HG03025 (cell line): ENCODE results near the gene ALDOC.

Source experiments
- ATAC-seq: cut with Tn5 transposase; IDR thresholded peaks from one replicate; pipeline ENCODE4 v1.9.1; 2021; ENCODE audit warnings: mild to moderate bottlenecking, moderate library complexity; ENCODE audit not compliant: unreplicated experiment, low FRiP score

ALDOC gene

DNA sequence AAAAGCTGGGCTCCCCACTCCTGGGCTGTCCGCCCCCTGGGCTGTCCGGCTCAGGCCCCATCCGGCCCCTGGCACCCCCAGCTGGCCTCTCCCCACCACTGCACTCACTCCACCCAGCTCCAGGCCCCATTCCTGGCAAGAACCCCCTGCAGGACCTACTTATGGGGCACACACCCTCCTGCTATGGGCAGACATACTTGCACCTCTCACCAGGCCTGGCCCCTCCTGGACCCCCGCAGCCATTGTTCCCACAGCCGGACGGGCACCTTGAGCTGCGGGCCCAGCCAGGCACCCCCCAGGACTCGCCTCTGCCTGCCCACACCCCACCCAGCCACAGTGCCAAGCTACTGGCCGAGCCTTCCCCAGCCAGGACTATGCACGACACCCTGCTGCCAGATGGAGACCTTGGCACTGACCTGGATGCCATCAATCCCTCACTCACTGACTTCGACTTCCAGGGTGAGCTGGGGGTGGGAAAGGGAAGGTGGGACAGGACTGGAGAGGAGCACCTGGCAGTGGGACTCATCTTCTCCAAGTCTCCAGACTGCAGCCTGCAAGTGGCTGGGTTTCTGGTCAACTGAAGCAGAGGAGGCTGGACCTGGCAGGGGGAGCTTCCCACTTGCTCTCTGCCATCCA lies 41.8 kb downstream of the ALDOC start:
- ATAC-seq: no peak

DNA sequence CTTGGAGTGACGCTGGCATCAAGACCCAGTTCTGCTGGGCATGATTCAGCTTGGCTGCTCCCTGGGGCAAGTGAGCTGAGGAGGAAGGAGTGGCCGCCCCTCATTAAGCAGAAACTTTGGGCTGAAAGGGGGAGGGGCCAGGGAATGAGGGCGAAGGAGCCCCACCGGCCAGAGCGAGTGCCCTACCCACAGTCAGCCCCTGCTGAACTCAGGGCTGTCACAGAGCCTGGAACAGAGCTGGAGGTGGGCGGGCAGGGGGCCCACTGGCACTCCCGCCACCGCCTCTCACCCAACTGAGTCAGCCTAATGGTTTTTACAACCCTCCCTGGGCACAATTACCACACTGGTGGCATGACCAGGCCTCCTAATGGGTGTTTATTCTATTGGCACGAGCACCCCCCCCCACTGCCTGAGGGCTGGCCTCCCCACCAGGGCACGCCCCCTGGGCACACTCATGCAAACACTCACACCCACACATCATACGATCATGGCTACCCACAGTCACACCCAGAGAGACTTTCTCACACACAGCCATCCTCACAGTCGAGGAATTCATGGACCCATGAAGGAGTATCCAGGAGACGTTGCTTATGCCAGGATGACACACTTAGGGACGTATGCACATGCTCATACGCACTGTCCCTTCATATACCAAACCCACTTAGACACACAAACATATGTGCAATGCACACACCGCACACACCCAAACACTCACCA lies 43.4 kb downstream of the ALDOC start:
- no peak for ATAC-seq

DNA sequence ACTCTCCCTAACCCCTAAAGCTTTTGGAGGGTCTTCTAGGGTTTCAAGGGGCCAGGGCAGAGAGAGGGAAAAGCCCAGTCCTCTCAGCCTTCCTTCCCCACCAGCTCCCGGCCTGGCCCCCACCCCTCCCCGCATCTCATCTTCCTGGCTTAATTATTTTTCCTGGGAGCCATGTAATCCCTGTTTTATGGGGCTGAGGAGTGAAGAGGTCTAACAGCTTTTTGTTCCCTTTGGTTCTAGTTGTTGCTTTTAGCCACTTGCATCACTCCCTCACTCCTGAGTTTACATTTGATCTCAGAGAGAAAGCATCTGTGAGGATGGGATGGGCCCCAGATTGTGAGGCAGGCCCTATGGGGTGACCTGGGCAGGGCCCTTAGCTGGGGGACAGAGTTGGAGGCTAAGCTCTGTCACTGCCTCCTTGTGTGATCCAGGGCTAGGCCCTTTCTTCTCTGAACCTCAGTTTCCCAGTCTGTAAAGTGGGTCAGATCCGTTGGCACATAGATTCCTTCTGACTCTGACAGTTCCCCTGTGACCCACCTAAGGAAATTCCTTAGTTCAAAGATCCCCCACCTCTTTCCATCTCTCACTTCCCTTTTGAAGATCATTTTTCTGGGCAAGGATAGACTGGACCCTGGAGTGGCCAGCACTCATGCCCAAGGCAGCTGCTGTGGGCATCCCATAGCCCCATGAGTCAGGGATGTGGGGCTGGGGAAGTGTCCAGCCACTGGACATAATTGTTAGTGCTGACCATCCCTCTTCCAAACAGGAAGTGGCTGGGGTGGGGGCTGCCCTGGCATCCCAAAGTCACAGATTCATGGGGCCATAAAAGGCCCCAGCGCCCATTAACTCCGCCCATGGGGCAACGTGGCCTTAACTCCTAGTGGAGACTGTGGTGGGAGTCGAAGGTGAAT lies 44.4 kb downstream of the ALDOC start:
- no peak for ATAC-seq

DNA sequence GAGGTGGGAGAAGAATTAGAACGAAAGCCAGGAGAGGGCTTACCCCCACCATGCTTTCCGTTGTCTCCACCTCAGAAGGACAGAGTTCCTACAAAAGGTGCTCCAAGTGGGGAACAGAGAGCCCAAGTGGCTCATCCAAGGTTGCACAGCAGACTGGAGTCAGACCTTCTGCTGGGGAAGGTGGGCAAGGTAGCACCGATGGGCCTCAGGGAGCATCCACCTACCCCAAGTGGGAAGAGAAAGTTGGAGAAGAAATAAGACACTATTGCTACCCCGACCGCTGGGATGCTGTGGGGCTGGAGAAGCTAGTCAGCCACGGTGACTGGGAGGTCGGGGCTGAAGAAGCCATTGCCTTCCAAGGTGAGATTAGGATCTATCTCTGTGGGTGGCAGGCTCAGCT lies 45.8 kb downstream of the ALDOC start:
- ATAC-seq: no peak

DNA sequence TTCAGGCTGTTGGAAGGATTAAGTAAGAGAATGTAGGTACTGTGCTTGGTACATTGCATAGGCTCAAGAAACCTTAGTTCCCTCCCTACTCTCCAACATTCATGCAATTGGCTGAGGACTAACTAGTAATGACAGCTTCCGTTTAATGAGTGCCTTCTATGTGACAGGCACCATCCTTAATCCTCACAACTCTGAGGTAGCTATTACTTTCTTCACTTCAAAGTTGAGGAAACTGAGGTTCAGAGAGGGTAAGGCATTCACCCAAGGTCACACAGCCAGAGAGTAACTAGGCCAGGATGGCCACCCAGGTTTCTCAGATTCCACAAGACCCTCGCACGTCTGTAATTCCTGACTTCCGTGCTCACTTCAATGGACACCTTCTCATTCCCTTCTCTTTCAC lies 46.4 kb downstream of the ALDOC start:
- ATAC-seq: no peak

DNA sequence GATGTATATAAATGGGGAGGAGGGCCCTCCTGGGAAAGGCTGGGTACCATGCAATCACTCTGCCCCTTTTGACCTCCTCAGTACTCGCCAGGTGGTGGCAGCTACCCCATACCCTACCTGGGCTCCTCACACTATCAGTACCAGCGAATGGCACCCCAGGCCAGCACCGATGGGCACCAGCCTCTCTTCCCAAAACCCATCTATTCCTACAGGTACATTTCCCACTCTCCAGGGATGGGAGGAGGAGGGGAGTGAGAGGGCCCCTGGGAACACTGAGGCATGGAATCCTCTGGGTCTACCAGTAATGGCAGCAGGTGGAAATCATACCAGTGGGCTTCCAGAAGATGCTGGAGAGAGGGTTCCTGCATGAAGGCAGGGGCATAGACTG lies 47.7 kb downstream of the ALDOC start:
- ATAC-seq: no peak

DNA sequence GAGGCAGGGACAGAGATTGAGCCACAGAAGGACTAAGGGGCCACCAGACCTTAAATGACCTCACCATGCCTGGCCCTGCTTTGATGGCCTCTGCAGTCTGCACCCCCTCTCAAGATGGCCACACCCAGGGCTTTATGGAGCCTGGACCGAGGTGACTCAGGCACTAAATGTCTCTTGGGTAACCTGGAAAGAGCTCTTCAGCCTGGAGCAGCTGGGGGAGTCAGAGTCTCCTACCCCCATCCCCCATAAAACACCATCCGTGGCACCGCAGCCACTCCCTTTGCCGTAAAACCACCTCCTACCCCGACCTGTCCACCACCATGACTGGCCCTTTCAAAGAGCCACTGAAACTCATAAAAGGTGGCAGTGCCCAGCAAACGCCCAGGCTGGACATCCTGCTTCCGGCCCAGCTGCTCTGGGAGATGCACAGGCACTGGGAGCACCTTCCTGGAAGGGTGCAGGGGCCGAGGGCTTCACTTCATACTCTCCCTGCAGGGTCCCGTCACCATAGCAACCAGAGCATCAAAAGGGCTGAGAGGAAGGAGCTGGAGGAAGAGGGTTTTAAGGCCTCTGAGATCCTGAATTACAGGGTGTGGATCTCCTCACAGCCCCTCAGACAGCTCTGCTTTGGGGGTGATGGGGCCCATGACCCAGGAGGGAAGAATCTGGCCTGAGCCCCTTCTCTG lies 48.2 kb downstream of the ALDOC start:
- no peak for ATAC-seq

DNA sequence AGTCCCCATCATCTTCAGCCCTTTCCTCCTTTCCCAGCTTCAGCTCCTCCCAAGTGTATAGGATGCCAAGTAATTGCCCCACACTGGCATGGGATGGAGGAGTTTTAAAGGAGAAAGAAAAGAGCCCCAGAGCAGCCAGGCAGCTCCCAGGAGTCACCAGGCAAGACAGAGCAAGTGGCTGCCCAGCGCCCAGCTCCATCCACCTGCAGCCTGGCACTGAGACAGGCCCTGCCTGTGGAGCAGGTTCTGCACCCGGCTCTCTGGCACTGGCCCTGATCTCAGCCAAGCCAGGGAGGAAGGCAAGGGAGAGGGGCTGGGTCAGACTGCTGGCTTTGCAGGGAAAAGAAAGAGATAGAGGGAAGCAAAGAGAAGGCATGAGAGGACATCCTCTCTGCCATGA lies 48.8 kb downstream of the ALDOC start:
- ATAC-seq: no peak

DNA sequence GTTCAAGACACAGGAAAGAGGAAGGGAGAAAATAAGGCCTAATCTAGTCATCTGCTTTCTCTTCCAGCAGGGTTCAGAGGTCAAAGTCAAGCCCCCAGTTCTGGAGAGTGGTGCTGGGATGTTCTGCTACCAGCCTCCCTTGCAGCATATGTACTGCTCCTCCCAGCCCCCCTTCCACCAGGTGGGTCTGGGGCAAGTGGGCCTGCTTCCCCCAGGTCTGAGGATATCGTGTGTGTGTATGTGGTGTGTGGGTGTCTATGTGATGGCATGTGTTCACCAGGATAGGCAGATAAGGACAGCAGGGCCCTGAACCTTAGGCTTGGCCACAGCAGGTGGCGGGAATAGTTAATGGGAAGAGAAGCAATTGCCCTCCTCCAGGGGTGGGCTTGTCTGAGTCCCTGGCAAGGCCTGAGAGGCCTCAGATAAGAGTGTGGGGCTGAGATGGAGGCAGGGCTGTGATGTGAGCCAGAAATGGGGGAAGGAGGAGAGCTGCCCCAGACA lies 49.5 kb downstream of the ALDOC start:
- ATAC-seq: no peak

DNA sequence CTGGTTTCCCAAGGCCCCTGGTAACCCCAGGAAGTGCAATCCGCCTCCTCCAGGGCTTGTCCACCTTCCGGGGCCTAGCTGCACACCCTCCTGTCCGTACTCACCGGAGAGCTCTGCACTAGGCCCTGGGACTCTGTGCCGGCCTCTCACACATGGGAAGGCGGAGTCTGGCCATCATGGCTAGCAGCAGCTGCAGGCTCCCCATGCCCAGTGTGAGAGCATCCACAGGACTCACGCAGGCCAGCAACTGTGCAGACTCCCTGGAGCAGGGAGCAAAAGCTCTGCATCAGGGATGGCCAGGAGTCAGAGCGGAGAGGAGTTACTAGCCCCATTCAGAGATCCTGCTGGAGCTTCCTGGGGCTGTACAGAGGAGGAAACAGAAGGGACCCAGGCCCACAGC lies 50.3 kb downstream of the ALDOC start:
- ATAC-seq: no peak

DNA sequence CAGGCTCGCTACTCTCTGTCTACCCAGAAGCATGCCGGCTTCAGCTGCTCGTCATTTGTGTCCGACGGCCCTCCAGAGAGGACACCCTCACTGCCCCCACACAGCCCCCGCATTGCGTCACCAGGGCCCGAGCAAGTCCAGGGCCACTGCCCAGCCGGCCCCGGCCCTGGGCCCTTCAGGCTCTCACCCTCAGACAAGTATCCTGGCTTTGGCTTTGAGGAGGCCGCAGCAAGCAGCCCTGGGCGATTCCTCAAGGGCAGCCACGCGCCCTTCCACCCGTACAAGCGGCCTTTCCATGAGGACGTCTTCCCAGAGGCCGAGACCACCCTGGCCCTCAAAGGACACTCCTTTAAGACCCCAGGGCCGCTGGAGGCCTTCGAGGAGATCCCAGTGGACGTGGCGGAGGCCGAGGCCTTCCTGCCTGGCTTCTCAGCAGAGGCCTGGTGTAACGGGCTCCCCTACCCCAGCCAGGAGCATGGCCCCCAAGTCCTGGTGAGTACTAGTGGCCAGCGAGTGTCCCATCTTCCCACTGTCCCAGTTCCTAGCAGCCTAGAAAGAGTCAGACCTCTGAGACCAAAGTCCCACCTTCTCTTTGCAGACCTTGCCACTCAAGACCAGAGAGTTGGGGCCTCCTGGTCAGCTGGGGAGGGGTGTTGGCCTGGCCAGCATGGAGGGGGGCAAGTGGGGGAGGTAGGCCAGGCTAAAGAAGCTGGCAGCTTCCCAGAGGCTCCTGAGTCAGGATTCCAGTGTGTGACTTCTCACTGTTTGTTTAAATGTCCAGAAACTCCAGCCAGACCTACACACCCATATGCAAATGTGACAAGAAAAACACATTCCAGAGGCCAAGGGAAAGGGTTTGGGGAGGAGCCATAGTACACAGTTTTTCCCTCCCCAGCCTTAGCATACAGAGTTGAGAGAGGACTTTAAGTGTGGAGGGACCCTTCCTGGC lies 51.9 kb downstream of the ALDOC start:
- no peak for ATAC-seq

DNA sequence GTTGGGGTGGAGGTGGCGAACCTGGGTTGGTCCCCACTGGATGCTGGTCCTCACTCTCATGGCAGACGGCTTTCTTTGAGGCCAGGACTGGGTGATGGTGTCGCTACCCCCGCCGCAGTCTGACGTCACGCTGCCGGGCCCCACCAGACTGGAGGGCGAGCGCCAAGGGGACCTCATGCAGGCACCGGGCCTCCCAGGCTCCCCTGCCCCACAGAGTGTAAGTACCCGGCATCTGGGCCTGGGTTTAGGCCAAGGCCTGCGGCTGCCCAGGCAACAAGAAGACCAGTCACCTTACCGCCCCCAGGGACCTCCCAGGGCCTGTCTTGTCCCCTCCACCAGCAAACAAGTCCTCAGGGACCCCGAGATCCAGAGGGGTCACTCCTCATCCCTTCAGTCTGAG lies 52.8 kb downstream of the ALDOC start:
- no peak for ATAC-seq

DNA sequence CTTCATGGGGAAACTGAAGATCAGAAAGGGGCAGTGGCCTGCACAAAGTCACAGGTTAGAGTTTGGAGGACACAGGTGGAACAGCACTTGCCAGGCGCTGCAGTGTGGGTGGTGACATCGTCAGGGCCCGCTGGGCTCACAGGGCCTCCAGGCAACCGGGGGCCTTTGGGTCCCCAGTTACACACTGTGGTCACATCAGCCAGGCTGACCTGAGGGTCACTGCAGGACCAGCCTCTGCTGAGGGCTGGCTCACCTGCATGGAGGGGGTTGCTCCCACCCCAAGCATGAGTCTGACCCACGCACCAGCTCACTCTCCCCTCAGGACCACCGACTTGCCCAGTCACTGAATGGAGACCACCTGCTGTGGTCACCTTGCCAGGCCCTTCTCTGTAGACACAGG lies 53.5 kb downstream of the ALDOC start:
- no peak for ATAC-seq
